Gastrocnemius medialis (tissue), 4 donors: Measurements from ENCODE around the gene ADCY1.

Source experiments
- POLR2A ChIP-seq, 2 donors: fragments of 450-650 bp; IDR thresholded peaks; one replicate each; pipeline ENCODE4 v1.6.1; 2017; ENCODE audit warnings: antibody characterized with exemption in 2 of 2, mild to moderate bottlenecking in 2 of 2, moderate library complexity in 2 of 2
- TF ChIP-seq, protein P1 (sequence below), 5 experiments: fragments of 450-650 bp in 3 of 5; fragments of 200-600 bp in 2 of 5; sonication (generic) in 2 of 5; IDR thresholded peaks in 4 of 5; conservative IDR thresholded peaks in 1 of 5; 1 replicate in 4 of 5; 2 replicates in 1 of 5; pipeline ENCODE4 v1.5.1; 2016 to 2019; ENCODE audit warnings: antibody characterized with exemption in 5 of 5, mild to moderate bottlenecking in 3 of 5, moderate library complexity in 3 of 5

DNA sequence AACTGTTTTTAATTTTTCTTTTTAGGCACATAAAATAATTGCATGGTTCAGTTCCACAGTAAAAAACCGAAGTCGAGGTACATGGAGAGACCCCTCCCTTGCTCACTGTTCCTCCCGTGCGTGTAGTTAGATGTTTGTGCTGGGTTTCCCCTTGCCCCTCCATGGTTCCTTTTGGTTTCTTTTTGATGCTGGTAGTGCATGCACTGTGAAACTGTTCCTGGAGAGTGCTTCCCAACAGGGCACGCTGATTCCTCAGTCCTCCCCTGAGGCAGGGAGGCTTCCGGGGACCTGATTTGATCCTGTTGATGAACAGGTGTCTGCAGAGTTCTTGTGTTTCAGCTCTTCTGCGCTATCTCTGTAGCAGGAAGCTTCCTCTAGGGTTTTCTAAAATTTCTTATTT lies 69.5 kb downstream of the ADCY1 start:
- TF ChIP-seq, protein P1, sequence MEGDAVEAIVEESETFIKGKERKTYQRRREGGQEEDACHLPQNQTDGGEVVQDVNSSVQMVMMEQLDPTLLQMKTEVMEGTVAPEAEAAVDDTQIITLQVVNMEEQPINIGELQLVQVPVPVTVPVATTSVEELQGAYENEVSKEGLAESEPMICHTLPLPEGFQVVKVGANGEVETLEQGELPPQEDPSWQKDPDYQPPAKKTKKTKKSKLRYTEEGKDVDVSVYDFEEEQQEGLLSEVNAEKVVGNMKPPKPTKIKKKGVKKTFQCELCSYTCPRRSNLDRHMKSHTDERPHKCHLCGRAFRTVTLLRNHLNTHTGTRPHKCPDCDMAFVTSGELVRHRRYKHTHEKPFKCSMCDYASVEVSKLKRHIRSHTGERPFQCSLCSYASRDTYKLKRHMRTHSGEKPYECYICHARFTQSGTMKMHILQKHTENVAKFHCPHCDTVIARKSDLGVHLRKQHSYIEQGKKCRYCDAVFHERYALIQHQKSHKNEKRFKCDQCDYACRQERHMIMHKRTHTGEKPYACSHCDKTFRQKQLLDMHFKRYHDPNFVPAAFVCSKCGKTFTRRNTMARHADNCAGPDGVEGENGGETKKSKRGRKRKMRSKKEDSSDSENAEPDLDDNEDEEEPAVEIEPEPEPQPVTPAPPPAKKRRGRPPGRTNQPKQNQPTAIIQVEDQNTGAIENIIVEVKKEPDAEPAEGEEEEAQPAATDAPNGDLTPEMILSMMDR (IDR thresholded peaks at IDR 0.05 in 4 of 5, conservative IDR thresholded peaks at IDR 0.05 in 1 of 5): no peak
- no peak for TF ChIP-seq POLR2A (IDR thresholded peaks at IDR 0.05)
